Urinary bladder (tissue), 4 donors: ENCODE data around the gene COQ10A. TPM values are rescaled to one million over a fixed set of nuclear protein-coding genes. Genes with fewer than 3 reads are reported as not detected.

Experiments
- DNase-seq: peaks from one replicate; pipeline ENCODE4 v3.0.0-alpha.2; 2015; ENCODE audit errors: extremely low spot score
- H3K27ac ChIP-seq: one replicate; pipeline ENCODE4 v1.5.1; 2013; ENCODE audit warnings: low read depth, mild to moderate bottlenecking, moderate library complexity
- H3K36me3 ChIP-seq: one replicate; pipeline ENCODE4 v1.6.1; 2013; ENCODE audit warnings: mild to moderate bottlenecking, moderate library complexity; ENCODE audit not compliant: insufficient read depth
- H3K4me1 ChIP-seq: one replicate; pipeline ENCODE4 v1.6.1; 2013; ENCODE audit warnings: mild to moderate bottlenecking, moderate library complexity; ENCODE audit not compliant: insufficient read depth
- H3K4me3 ChIP-seq: one replicate; pipeline ENCODE4 v1.5.1; 2013; ENCODE audit warnings: low read depth, low read length
- WGBS: extraction: QIAGEN DNeasy Blood & Tissue Kit; methylation state at CpG from one replicate; pipeline ENCODE4 v1.1.7; 2013; 5-methylcytosine and 5-hydroxymethylcytosine counted together
- polyA plus RNA-seq: library from polyadenylated mRNA; stranded (reverse); fragments of 200-250 nt; gene quantifications from one replicate; pipeline ENCODE4 v1.2.3, GENCODE V29; 2013
- total RNA-seq: library from RNA; depleted of rRNA; stranded (reverse); fragments of >200 nt; gene quantifications from one replicate; pipeline ENCODE4 v1.2.3, GENCODE V29; 2014
- donor health status: healthy with polysubstance abuse.
- donor health status: healthy.

COQ10A gene
- total and polyA plus RNA-seq, 2 donors, result 6.9 to 13.8 TPM

DNA sequence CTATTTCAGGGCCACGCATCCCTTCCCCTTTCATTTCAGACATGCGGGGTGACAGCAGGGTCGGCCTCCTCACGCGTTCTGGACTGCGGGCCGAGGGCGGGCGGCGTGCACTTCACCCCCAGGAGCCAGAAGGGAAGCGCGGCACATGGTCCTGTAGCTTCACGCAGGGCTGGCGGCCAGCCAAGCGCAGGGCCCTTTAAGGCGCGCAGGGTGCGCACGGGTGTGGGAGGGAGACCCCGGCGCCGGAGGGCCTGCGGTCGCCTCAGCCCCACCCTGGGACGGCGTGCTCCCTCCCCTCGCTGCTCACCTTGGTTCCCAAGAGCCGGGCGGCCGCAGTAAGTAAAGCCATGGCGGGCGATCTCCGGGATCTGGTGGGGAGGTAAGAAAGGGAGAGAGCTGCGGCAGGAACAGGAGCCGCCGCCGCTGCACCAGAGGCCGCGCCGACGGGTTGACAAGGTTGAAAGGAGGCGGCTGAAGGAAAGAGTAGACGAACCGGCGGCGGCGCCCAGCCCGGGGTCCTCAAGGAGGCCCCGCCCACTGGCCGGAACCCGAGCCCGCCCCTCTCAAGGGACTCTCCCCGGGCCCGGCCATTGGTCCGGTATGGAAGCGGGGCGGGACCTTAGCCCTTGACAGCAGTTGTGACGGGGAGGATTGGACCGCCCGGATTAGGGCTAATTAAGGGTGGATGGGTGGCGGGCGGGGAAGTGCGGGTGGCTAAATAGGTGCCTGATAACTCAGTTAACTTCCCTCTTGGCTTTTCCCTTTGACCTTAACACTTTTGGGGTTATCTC is 33.3 kb downstream of the COQ10A start, which contains the start of gene CS:
Gene CS (minus strand): TSS at position 478 of the 791 bp plus-strand sequence. CDS start 129 bp downstream, at position 349.
- DNase-seq, result peak; percentile 96
- WGBS, result under 1% methylated on average over 63 of the region's 63 CpGs
- Histone ChIP-seq H3K4me1 (no peaks in the 10 kb centered on the region), H3K27ac (peak within 1 kb of the TSS; percentile 82), H3K36me3 (no peaks in the 10 kb centered on the region), H3K4me3 (peak within 1 kb of the TSS; percentile 71)

DNA sequence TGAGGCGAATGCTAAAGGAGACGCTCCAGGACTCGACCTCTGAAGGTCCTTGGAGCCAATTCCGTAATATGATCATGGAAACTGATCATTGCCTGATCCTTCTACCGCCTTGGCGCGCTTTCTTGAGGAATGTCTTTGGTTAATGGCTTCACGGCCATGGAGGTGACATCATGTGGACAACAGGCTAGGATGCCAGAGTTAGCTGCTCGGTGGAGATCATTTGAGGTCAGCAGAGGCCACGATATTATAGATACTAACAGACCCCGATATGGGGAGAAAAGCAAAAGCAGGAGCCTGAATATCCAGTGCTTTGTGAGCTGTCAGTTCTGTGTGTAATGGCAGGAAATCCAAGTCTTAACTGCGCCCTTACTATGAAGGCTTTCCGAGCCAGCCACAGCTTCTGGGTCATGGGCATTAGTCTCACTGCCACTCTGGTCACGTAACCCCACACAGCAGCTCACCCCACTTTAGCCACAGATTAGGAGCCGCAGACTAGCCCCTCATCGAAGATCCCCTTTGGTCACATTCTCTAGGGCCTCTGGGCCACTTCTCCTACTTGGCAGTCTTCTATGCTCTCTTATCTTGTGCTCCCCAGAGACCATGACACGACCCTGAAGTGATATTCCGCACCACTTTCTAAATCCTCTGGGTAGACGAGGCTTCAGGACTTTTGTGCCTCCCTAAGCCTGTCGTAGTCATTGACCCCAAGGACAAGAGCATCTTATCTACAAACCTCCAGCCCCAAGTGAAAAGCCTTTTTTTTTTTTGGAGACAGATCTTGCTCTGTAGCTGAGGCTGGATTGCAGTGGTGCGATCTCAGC is 34.1 kb downstream of the COQ10A start:
- DNase-seq, result no peak
- Histone ChIP-seq H3K27ac (peak overlapping the region; percentile 70), H3K4me1 (no peaks in the 10 kb centered on the region), H3K4me3 (peak overlapping the region; percentile 71), H3K36me3 (no peaks in the 10 kb centered on the region)
- WGBS, result 33% methylated on average over 21 of the region's 21 CpGs

DNA sequence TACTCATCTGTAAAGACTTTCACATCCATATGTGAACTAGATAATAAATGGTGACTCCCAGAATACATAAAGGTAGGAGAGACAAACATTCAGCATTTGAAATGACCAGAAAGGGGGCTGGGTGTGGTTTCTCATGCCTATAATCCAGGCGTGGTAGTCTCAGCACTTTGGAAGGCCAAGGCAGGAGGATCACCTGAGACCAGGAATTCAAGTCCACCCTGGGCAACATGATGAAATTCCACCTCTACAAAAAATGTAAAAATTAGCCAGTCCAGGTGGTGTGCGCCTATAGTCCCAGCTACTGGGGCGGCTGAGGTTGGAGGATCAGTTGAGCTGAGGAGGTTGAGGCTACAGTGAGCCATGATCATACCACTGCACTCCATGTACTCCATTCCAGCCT is 37.5 kb downstream of the COQ10A start:
- Histone ChIP-seq H3K36me3 (no peaks in the 10 kb centered on the region), H3K4me3 (no peak overlapping the region), H3K4me1 (no peaks in the 10 kb centered on the region), H3K27ac (no peak overlapping the region)
- DNase-seq, result no peak
- 92% methylated on average over 3 of the region's 3 CpGs for WGBS

DNA sequence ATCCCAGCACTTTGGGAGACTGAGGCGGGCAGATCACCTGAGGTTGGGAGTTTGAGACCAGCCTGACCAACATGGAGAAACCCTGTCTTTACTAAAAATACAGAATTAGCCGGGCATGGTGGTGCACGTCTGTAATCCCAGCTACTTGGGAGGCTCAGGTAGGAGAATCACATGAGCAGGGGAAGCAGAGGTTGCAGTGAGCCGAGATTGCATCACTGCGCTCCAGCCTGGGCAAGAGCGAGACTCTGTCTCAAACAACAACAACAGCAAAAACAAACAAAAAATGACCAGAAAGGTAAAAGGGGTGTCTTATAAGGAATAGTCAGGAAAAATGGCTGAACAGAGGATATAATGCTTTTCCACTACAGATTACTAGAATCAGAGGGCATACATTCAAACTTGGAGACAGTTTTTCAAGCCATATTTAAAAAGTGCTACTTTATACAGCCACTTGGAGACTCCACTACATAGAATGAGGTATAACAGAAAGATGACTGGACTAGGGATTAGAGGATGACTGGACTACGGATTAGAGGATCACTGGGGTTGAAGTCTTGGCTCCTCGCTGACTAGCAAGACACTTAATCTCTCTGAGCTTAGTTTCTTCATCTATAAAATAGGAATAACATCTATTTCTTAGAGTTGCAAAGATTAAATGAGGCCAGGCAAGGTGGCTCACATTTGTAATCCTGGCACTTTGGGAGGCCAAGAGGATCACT is 38.3 kb downstream of the COQ10A start:
- no peaks in the 10 kb centered on the region for H3K4me1 ChIP-seq
- H3K27ac ChIP-seq, result no peak overlapping the region
- DNase-seq, result no peak
- WGBS, result 89% methylated on average over 8 of the region's 8 CpGs
- H3K4me3 ChIP-seq, result no peak overlapping the region
- H3K36me3 ChIP-seq, result peaks cover 2% of the 10 kb centered on the region

DNA sequence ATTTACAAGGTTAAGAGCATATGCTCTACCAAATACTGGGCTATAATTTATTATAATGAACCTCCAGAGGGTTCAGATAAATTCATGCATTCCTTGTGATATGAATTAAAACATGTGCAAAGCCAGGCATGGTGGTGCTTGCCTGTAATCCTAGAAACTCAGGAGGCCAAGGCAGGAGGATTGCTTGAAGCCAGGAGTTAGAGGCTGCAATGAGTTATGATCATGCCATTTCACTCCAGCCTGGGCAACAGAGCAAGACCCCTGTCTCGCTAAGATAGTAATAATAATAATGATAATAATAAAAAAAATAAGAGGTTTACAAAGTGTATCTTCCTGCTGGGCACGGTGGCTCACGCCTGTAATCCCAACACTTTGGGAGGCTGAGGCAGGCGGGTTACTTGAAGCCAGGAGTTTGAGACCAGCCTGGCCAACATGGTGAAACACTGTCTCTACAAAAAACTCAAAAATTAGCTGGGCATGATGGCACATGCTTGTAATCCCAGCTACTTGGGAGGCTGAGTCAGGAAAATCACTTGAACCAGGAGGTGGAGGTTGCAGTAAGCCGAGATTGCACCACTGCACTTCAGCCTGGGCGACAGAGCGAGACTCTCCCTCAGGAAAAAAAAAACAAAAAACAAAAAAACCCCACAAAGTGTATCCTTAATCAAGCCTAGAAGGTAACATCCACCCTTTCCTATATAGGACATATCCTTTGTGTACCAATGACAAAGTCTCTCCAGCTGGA is 40.7 kb downstream of the COQ10A start:
- DNase-seq, result no peak
- WGBS, result 96% methylated on average over 7 of the region's 7 CpGs
- Histone ChIP-seq H3K4me1 (no peaks in the 10 kb centered on the region), H3K27ac (no peak overlapping the region), H3K4me3 (no peak overlapping the region), H3K36me3 (peaks cover 2% of the 10 kb centered on the region)

DNA sequence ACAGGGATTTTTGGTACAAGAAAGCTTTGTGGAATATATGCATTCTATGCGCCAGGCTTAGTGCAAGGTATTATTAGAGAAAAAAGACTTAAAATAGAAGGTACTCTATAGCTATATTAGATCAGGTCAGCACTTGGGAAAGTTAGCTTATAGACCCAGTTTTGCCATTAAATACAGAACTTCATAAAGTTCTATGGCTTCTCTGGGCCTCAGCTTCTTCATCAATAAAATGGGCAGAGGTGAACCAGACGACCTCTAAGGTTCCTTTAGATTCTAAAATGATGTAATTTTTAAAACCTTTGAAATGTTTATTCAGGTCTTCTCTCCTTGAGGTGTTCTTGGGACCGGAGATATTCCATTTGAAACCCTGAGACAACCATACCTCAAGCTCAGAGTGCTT is 42.0 kb downstream of the COQ10A start:
- Histone ChIP-seq H3K36me3 (peaks cover 2% of the 10 kb centered on the region), H3K27ac (no peak overlapping the region), H3K4me1 (no peaks in the 10 kb centered on the region), H3K4me3 (no peak overlapping the region)
- no peak for DNase-seq
- WGBS, result 91% methylated on average over 3 of the region's 3 CpGs

DNA sequence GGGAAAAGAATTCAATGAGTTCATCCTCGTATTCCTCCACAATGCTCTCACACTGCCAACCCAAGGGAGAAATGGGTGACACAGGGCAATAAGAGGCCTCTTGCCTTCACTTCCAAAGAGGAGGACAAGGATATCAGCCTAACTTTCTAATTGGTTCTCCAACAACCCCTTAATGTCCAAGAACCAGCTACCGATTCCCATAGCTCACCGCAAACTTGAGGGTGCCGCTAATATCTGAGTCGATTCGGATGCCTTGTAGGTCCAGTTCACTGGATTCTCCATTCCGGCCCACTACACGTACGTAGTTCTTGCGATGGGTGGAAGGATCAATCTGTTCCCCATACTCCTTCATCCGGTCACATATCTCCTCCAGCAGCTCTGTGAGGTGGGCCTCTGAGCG is 44.3 kb downstream of the COQ10A start:
- no peak overlapping the region for H3K27ac ChIP-seq
- no peak for DNase-seq
- H3K4me1 ChIP-seq, result no peaks in the 10 kb centered on the region
- 93% methylated on average over 12 of the region's 12 CpGs for WGBS
- H3K4me3 ChIP-seq, result no peak overlapping the region
- peaks cover 2% of the 10 kb centered on the region for H3K36me3 ChIP-seq

DNA sequence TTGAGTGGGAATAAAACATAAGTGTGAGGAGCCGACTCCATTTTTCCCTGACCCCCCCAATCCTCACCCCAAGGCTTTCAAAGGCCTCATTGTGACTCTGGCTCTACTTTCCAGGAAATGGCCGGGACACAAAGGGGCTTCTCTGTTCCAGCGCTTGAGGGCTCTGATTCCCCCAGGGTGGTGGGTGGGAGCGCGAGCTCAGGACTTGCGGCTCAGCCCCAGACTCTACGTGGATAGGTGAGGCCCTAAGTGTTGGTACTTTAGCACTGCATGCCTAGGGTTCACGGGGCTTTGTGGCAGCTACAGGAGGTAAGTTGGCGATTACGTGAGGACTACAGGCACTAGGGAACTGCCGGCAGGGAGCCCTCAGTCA is 48.5 kb downstream of the COQ10A start:
- Histone ChIP-seq H3K4me3 (peak overlapping the region; percentile 76), H3K4me1 (no peaks in the 10 kb centered on the region), H3K36me3 (no peaks in the 10 kb centered on the region), H3K27ac (peak overlapping the region; percentile 84)
- WGBS, result 2% methylated on average over 11 of the region's 11 CpGs
- no peak for DNase-seq

DNA sequence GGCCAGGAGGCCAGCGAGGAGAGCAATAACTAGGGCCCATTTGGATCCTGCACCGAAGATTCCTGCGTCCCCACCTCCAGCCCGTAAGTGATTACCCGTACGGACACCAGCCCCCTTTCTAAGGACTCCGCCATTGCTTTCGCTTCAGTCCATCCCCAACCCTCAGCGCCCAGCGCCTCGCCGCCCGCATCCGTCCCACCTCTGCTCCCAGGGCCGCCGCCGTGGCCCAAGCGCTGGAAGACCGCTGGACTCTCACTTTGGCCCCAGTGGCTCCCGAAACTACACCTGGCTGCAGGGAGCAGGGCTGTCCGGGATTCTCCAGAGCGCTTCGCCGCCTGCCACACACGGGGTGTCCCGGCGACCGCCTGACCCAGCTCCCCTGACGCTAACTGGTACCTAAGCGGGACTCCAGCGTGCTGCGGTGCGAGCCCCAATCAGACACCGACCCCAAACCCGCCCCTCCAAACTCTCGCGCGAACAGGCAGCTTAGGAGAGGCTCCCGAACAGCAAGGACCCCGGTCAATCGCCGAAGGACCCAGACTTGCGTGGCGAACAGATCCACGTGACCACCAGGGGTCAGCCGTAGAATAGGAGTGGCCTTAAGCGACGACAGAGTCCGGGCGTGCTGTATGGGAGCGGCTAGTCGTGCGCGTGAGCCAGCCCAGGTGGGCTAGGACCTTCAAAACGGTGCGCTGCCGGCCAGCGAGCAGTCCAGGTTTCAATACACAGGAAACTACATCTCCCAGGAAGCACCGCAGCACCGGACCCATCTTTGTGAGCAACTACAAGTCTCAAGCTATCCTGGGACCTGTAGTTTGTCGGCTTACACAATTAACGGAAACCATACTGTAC is 49.1 kb downstream of the COQ10A start, which contains the start of gene CNPY2:
Gene CNPY2 (minus strand): TSS at position 367 of the 852 bp plus-strand sequence. CDS start 771 bp downstream, outside the sequence.
- peak; percentile 94 for DNase-seq
- H3K27ac ChIP-seq, result peak within 1 kb of the TSS; percentile 84
- H3K4me1 ChIP-seq, result no peaks in the 10 kb centered on the region
- no peaks in the 10 kb centered on the region for H3K36me3 ChIP-seq
- H3K4me3 ChIP-seq, result peak within 1 kb of the TSS; percentile 76
- WGBS, result under 1% methylated on average over 62 of the region's 62 CpGs

DNA sequence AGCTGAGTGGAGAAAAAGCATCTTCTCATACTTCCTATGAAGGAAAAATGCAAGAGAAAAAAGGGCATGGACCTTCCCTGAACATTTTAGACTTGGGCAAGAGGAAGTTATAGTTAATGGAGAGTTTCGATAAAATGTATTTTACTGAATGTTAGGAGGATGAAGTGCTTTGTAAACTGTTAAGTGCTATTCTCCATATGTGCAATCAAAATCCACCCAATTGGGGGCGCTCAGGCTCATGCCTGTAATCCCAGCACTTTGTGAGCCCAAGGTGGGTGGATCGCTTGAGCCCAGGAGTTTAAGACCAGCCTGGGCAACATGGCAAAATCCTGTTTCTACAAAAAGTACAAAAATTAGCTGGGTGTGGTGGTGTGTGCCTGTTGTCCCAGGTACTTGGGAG is 50.9 kb downstream of the COQ10A start:
- 93% methylated on average over 3 of the region's 3 CpGs for WGBS
- no peak overlapping the region for H3K27ac ChIP-seq

More for the DNA sequence above, 50.9 kb downstream of the COQ10A start:
- DNase-seq, result no peak
- Histone ChIP-seq H3K4me3 (no peak overlapping the region), H3K4me1 (no peaks in the 10 kb centered on the region), H3K36me3 (no peaks in the 10 kb centered on the region)
